HuH-7 (cell line): ENCODE results near the gene GLS.
A peak's percentile ranks its signal among the peaks of the same experiment; 100 is the strongest.
"Not testable (repeated sequence)": the region's sequence is repeated elsewhere in the genome, so short reads cannot be mapped to it uniquely, and the experiment has no call there.

Experiments
- DNase-seq: peaks from one replicate; pipeline ENCODE4 v3.0.0; 2011; ENCODE audit warnings: low spot score

GLS gene

DNA sequence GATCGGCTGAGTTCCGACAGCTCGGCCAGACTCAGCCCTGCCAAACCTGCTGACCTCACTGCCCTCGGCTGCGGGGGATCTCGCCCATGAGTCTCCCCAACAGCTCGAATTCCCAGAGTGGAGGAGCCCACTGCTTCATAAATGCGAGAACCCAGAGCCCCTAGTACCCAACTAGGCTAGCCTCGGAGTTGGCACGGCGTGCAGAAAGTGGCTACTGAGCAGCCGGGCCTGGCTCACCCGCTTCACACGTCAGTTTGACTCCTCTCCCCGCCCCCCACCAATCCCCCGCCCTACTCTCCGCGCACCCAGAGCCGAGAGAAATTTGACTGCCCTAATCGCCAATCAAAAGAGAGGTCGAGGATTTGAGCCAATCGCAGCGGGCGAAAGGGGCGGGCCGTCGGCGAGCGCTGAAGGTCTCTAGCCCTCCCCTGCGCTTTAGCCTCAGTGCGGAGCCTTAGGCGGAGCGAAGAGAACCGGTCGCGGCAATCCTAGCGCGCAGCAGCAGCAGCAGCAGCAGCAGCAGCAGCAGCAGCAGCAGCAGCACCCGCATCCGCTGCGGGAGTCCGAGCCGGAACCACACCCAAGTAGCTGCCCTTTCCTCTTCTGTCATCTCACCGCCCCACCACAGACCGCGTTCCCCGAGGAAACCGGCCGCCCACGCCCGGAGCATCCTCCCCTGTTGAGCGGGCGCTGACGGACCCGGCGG lies at the start of gene GLS:
TSS of gene GLS (plus strand) at position 444 of the 706 bp plus-strand sequence. CDS start 264 bp downstream, outside the sequence.
- DNase-seq = peak; percentile 96

- DNase-seq = no peak
These were observed 48.7 kb upstream of the GLS start for GRCh38 chr2:190831941-190832340.

GRCh38 chr2:190834890-190835208 lies 45.8 kb upstream of the GLS start:
- DNase-seq = no peak

- DNase-seq = no peak
These were observed 45.2 kb upstream of the GLS start for GRCh38 chr2:190835303-190835930.

- no peak for DNase-seq
These were observed 43.9 kb upstream of the GLS start for GRCh38 chr2:190836767-190837166.

DNA sequence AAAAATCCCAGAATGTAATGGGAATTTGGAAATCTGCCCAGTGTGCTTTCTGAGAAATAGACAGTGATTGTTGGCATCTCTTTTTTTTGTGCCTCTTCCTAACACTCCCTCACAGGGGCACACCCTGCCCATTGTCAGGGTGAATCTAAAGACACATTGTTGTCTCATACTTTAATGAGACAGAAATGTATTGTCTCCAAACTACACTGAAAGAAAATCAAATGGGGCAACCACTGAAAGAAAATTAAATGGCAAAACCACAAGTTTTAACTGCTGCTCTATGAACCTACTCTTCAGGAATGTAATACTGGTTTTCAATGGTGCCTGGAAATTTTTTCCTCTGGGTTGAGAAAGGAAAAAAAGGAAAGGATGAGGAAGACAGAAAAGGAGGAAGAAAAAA lies 43.2 kb upstream of the GLS start:
- no peak for DNase-seq

GRCh38 chr2:190837952-190838361 lies 42.7 kb upstream of the GLS start:
- DNase-seq = no peak

GRCh38 chr2:190838492-190838910 lies 42.1 kb upstream of the GLS start:
- no peak for DNase-seq

DNA sequence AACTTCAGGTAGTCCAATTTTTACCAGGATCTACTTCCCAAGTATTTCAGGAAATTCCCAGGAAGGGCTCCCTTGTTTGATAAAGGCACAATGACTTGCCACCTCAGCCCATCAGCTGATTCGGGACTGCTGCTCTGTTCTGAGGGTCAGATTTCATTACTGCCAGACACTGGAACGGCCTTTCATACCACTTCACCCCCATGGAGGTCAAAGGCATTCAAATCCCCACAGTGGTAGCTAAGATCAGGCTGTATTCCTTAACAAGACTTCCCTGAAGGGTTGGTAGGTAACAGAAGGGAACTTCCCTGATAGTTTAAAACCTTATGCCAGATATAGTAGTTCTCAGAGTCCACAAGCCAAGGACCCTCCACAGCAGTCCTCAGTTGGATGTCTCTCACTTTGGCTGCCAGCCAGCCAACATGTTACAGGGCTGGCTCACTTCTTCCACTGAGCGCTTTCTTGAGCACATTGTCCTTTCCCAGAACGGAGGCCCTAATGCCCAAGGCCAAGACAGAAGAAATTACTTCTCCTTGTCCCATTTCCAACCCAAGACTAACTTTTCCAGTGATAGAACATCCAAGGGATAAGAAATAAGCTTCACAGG lies 40.0 kb upstream of the GLS start:
- DNase-seq = no peak

- peak; percentile 53 for DNase-seq
These were observed 38.7 kb upstream of the GLS start for GRCh38 chr2:190841707-190842505.

DNA sequence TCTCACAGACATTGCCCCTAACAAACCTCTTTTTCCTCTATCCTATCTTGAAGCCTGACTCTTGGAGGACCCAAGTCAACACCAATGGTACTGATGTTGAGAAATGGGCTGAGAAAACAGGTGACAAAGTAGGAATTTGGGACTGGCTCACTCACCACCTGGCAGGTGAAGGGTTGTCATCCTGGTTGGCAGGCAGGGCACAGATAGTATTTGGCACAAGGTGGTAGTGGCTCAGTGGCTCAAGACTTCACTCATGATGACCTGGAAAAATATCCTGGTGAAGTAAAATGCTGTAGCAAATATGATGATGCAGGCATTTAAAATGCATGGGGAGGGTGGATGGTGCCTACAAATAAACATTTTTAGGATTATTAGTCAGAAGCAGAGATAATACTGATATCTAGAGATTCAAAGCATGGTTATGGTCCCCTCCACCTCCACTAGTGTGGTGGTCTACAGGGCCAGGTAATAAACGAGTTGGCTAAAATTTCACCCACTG lies 38.0 kb upstream of the GLS start:
- no peak for DNase-seq

GRCh38 chr2:190843890-190844699 lies 36.5 kb upstream of the GLS start:
- no peak for DNase-seq

- DNase-seq = no peak
These were observed 35.8 kb upstream of the GLS start for GRCh38 chr2:190844700-190845401.

DNA sequence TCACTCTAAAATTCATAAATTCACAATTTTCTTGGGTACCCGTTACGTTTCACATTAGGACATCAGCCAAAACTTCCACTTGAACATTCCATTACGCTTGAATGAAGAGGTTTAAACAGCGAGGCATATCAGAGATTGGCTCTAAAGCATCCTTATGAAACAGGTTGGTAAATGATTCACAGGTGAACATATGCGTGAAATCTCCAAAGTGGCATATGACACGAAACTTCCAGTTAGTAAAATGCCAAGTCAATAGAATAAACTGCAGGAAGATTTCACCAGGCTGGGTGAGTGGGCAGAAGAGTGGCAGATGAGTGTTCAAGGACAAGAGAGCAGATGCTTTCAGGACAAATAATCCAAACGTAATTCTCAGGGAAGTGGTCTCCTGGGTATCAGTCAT lies 33.9 kb upstream of the GLS start:
- DNase-seq = no peak

DNA sequence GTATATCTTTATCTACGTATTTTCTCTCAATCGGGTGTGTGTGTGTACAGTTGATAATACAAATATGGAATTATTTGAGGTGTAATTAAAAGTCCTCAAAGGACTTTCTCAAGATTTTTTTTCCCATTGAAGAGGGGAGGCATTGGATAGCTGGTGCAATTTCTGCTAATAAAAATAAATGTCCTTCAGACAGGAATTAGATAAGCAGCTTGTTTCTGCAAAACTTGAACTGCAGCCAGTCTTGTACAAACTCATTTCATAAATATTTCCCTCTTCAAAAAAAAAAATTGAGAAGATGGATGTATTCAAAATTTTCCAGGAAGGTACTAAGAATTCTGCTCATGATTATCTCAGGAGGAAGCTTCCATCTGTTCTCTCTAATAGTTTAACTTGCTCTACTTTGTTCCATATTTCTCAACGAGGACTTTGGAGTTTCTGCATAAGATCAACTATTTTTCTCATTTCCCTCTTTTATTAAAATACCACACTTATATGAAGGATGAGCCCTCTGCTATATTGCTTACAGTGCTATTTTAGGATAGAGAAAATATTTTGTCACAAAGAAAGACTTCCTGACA lies 33.0 kb upstream of the GLS start:
- no peak for DNase-seq

DNA sequence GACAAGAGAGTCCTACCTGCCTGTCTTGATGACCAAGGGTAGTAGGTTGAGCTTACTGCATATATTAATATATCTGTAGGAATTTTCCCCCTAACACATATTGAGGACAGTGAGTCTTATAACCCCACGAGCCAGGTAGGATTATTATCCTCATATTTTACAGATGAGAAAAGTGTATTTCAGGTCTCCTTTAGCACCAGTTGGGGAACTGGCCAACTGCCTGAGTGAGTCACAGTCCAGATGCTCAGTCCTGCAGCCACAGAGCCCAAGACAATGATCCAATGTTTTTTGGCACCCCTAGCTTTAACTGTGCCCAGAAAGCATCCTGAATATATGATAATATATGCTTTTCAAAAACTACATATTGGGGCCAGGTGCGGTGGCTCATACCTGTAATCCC lies 30.8 kb upstream of the GLS start:
- DNase-seq = no peak

DNA sequence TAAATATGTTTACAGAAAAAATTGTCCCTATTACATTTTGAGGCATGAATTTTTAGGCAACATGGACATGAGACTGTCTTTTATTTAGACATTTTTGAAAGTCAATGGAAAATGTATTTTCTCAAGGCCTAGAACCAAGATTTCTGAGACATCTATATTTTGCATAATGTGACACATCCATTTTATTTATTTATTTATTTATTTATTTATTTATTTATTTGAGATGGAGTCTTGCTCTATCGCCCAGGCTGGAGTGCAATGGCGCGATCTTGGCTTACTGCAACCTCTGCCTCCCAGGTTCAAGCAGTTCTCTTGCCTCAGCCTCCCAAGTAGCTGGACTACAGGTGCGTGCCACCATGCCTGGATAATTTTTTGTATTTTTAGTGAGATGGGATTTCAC lies 27.6 kb upstream of the GLS start:
- not testable (repeated sequence) for DNase-seq

GRCh38 chr2:190853531-190854383 lies 26.9 kb upstream of the GLS start:
- DNase-seq = no peak

- no peak for DNase-seq
These were observed 25.9 kb upstream of the GLS start for GRCh38 chr2:190854726-190855125.

DNA sequence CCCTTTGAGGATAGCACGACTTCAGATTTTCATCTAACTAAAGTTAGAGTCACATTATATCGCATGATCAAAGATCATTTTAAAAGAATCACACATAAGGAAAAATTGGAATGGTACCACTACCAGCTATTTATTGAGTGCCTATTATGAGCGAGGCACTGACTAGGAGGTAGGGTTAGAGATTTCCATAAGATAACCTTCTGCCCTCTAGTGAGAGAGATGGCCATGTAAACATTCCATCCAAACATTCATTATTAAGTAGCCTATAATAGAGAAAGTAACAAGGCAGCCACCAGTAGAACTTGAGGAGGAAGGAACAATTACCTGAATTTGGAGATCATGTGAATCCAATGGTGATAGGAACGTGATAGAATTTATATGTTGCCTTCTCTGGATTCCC lies 25.4 kb upstream of the GLS start:
- DNase-seq = no peak
